Measurements from ENCODE around the gene NUP54. TPM values are rescaled to one million over a fixed set of nuclear protein-coding genes. Genes with fewer than 3 reads are reported as not detected.

NUP54 gene
- total and polyA plus RNA-seq, 2 donors (not counting 1 experiment from before 2014, with no cell fraction given) = 49.3 to 55.5 TPM

DNA sequence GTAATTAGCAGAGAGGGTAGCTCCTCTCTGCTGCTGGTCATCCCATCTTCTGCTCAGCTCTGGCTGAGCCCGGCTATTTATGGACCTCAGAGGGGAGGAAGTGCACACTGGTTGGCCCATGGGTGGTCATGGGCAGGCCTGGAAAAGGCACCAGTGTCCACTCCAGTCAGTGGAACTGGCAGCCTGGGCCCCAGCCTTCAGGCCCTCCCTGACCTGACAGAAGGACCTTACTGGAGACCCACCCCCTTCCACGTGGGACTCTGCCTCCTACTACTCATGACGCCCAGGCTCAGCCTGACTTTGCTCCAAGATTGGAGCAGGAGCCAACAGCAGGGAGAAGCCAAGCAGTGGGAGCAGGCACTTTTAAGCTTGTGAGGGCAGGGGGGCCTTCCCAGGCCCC is 81.7 kb downstream of the NUP54 start:
- no peak overlapping the region for H3K4me3 ChIP-seq (replicated peaks in 1 of 4; ENCODE audit: control extremely low read depth in 1 of 4, insufficient read depth in 1 of 4, low read depth in 3 of 4, low read length in 4 of 4)
- TF ChIP-seq EZH2 (IDR thresholded peaks at IDR 0.05; ENCODE audit: low read length, missing control alignments) = no peak
- TF ChIP-seq CTCF (conservative IDR thresholded peaks at IDR 0.05 in 1 of 2, IDR thresholded peaks at IDR 0.05 in 1 of 2; ENCODE audit: low read depth in 1 of 2, low read length in 2 of 2) = no peak
- H2AFZ ChIP-seq (ENCODE audit: low read length) = no peak overlapping the region
- no peaks in the 10 kb centered on the region for H3K36me3 ChIP-seq (ENCODE audit: control insufficient read depth, insufficient read depth, low read length)
- H3K4me2 ChIP-seq (ENCODE audit: extremely low read depth, insufficient read depth, low read length) = no peak overlapping the region
- H3K27ac ChIP-seq (ENCODE audit: insufficient read depth, low read length) = no peak overlapping the region
- no peaks in the 10 kb centered on the region for H3K27me3 ChIP-seq (ENCODE audit: control insufficient read depth, insufficient read depth, low read length)
- DNase-seq (ENCODE audit: low read depth in 2 of 2) = no peak
- no peaks in the 10 kb centered on the region for H3K79me2 ChIP-seq (ENCODE audit: control insufficient read depth, insufficient read depth, low read length)
- no peaks in the 10 kb centered on the region for H3K9me3 ChIP-seq (ENCODE audit: control insufficient read depth, insufficient read depth, low read depth, low read length)
- no peaks in the 10 kb centered on the region for H4K20me1 ChIP-seq (ENCODE audit: control insufficient read depth, extremely low read depth, insufficient read depth, low read length)
- no peaks in the 10 kb centered on the region for H3K4me1 ChIP-seq (ENCODE audit: control insufficient read depth, extremely low read depth, insufficient read depth, low read length)
- H3K9ac ChIP-seq (ENCODE audit: insufficient read depth, low read length) = no peak overlapping the region

Other genes starting within 250 kb of the NUP54 start
- gene PPEF2, start 245.9 kb downstream of the NUP54 start, total RNA-seq = not detected in 2 replicates
- gene PPEF2, start 245.9 kb downstream of the NUP54 start, polyA plus RNA-seq = not detected in 2 replicates
- 15.9 and 50.7 TPM in 2 replicates for gene NAAA, start 207.4 kb downstream of the NUP54 start, total RNA-seq
- gene NAAA, start 207.4 kb downstream of the NUP54 start, polyA plus RNA-seq = 32.4 and 39.9 TPM in 2 replicates
- gene SDAD1, start 157.5 kb downstream of the NUP54 start, total RNA-seq = 25.1 and 29.8 TPM in 2 replicates
- 33.7 and 34.4 TPM in 2 replicates for gene SDAD1, start 157.5 kb downstream of the NUP54 start, polyA plus RNA-seq
- not detected in 2 replicates for gene CXCL9, start 140.9 kb downstream of the NUP54 start, total RNA-seq
- not detected in 2 replicates for gene CXCL9, start 140.9 kb downstream of the NUP54 start, polyA plus RNA-seq
- gene CXCL10, start 124.9 kb downstream of the NUP54 start, total RNA-seq = under 0.01 and 0.33 TPM in 2 replicates
- 0.07 TPM in 1 of 2 replicates, not detected in the other for gene CXCL10, start 124.9 kb downstream of the NUP54 start, polyA plus RNA-seq
- gene CXCL11, start 112.3 kb downstream of the NUP54 start, total RNA-seq = not detected in 2 replicates
- 0.03 TPM in 1 of 2 replicates, not detected in the other for gene CXCL11, start 112.3 kb downstream of the NUP54 start, polyA plus RNA-seq
- gene ART3, start 73.7 kb downstream of the NUP54 start, total RNA-seq = not detected in 2 replicates
- gene ART3, start 73.7 kb downstream of the NUP54 start, polyA plus RNA-seq = 0.27 TPM in 1 of 2 replicates, not detected in the other
- gene SCARB2, start 65.4 kb upstream of the NUP54 start, total RNA-seq = 266 and 365 TPM in 2 replicates
- gene SCARB2, start 65.4 kb upstream of the NUP54 start, polyA plus RNA-seq = 149 and 195 TPM in 2 replicates
- 0.99 and 1.0 TPM in 2 replicates for gene FAM47E, start 103.3 kb upstream of the NUP54 start, total RNA-seq
- gene FAM47E, start 103.3 kb upstream of the NUP54 start, polyA plus RNA-seq = 0.03 and 0.12 TPM in 2 replicates
- 10.8 and 17.5 TPM in 2 replicates for gene STBD1, start 158.3 kb upstream of the NUP54 start, total RNA-seq
- 1.7 and 3.1 TPM in 2 replicates for gene STBD1, start 158.3 kb upstream of the NUP54 start, polyA plus RNA-seq